Mesenchymal stem cell (in vitro differentiated cells and primary cell): ENCODE measurements around the gene HEYL.

ENCODE experiments used
- DNase-seq: peaks from one replicate; pipeline ENCODE4 v3.0.0-alpha.2; 2013
- H2AFZ ChIP-seq: one replicate; pipeline ENCODE4 v1.6.1; 2013; ENCODE audit warnings: low read depth, mild to moderate bottlenecking, control low read depth, inconsistent platforms, low read length, moderate library complexity
- H2AK5ac ChIP-seq: 2 replicates; pipeline ENCODE4 v1.6.1; 2013; ENCODE audit warnings: low read length, moderate library complexity, mild to moderate bottlenecking, inconsistent platforms; ENCODE audit not compliant: severe bottlenecking
- H2BK120ac ChIP-seq: one replicate; pipeline ENCODE4 v1.6.1; 2013; ENCODE audit warnings: low read depth, mild to moderate bottlenecking, inconsistent platforms, low read length, moderate library complexity
- H2BK12ac ChIP-seq, 2 experiments: one replicate each; pipeline ENCODE4 v1.6.1; 2013; ENCODE audit warnings: inconsistent platforms in 2 of 2, low read length in 2 of 2, mild to moderate bottlenecking in 2 of 2, moderate library complexity in 2 of 2, control low read depth in 1 of 2
- H2BK15ac ChIP-seq: one replicate; pipeline ENCODE4 v1.6.1; 2013; ENCODE audit warnings: mild to moderate bottlenecking, low read depth, inconsistent platforms; ENCODE audit not compliant: poor library complexity, severe bottlenecking
- H2BK5ac ChIP-seq: 2 replicates; pipeline ENCODE4 v1.6.1; 2013; ENCODE audit warnings: low read depth, mild to moderate bottlenecking, low read length, control low read depth, inconsistent platforms; ENCODE audit not compliant: poor library complexity, severe bottlenecking
- H3K14ac ChIP-seq, 2 experiments: one replicate each; pipeline ENCODE4 v1.6.1; 2013; ENCODE audit warnings: inconsistent platforms in 2 of 2, low read length in 2 of 2, control low read depth in 1 of 2, mild to moderate bottlenecking in 1 of 2, moderate library complexity in 1 of 2
- H3K18ac ChIP-seq, 2 experiments: one replicate each; pipeline ENCODE4 v1.6.1; 2013; ENCODE audit warnings: inconsistent platforms in 2 of 2, low read length in 2 of 2, control low read depth in 1 of 2, low read depth in 1 of 2, mild to moderate bottlenecking in 1 of 2
- H3K23ac ChIP-seq, 2 experiments: one replicate each; pipeline ENCODE4 v1.6.1; 2013; ENCODE audit warnings: inconsistent platforms in 2 of 2, low read length in 2 of 2, mild to moderate bottlenecking in 2 of 2, moderate library complexity in 2 of 2, control low read depth in 1 of 2
- H3K27ac ChIP-seq: 2 replicates; pipeline ENCODE4 v1.5.1; 2013; ENCODE audit warnings: mild to moderate bottlenecking, moderate library complexity, low read length, control low read depth, inconsistent platforms; ENCODE audit not compliant: poor library complexity, severe bottlenecking
- H3K27me3 ChIP-seq, 2 experiments: 2 replicates each; pipeline versions ENCODE4 v1.6.1 to v1.7.0; 2013; ENCODE audit warnings: low read length in 2 of 2, mild to moderate bottlenecking in 2 of 2, moderate library complexity in 2 of 2, control low read depth in 1 of 2, inconsistent platforms in 1 of 2; ENCODE audit not compliant: control insufficient read depth in 1 of 2, insufficient read depth in 1 of 2
- H3K36me3 ChIP-seq, 2 experiments: 2 replicates each; pipeline versions ENCODE4 v1.6.1 to v1.7.0; 2013; ENCODE audit warnings: low read length in 2 of 2, control low read depth in 1 of 2, inconsistent platforms in 1 of 2, low read depth in 1 of 2, mild to moderate bottlenecking in 1 of 2; ENCODE audit not compliant: insufficient read depth in 2 of 2, control insufficient read depth in 1 of 2
- H3K4ac ChIP-seq, 2 experiments: one replicate each; pipeline ENCODE4 v1.6.1; 2013; ENCODE audit warnings: inconsistent platforms in 2 of 2, low read length in 2 of 2, mild to moderate bottlenecking in 2 of 2, moderate library complexity in 2 of 2, control low read depth in 1 of 2, low read depth in 1 of 2
- H3K4me1 ChIP-seq: 2 replicates; pipeline ENCODE4 v1.6.1; 2013; ENCODE audit warnings: low read depth, low read length, control low read depth; ENCODE audit not compliant: control insufficient read depth, insufficient read depth
- H3K4me2 ChIP-seq: 2 replicates; pipeline ENCODE4 v1.6.1; 2013; ENCODE audit warnings: low read length, mild to moderate bottlenecking, inconsistent platforms; ENCODE audit not compliant: poor library complexity, severe bottlenecking
- H3K4me3 ChIP-seq, 2 experiments: 2 replicates each; pipeline versions ENCODE4 v1.5.1 to v1.7.0; 2013; ENCODE audit warnings: low read length in 2 of 2, mild to moderate bottlenecking in 2 of 2, control low read depth in 1 of 2, low read depth in 1 of 2; ENCODE audit not compliant: insufficient read depth in 1 of 2
- H3K79me1 ChIP-seq: replicated peaks from 2 replicates; pipeline ENCODE4 v1.6.1; 2013; ENCODE audit warnings: mild to moderate bottlenecking, control low read depth, low read length, inconsistent platforms; ENCODE audit not compliant: poor library complexity, severe bottlenecking
- H3K9ac ChIP-seq: 2 replicates; pipeline ENCODE4 v1.7.0; 2013; ENCODE audit warnings: mild to moderate bottlenecking, low read length, moderate library complexity
- H3K9me3 ChIP-seq: 2 replicates; pipeline ENCODE4 v1.7.0; 2013; ENCODE audit warnings: mild to moderate bottlenecking, low read length; ENCODE audit not compliant: control insufficient read depth
- H4K8ac ChIP-seq: one replicate; pipeline ENCODE4 v1.6.1; 2013; ENCODE audit warnings: inconsistent platforms, mild to moderate bottlenecking, low read length, moderate library complexity
- H4K91ac ChIP-seq: one replicate; pipeline ENCODE4 v1.6.1; 2013; ENCODE audit warnings: mild to moderate bottlenecking, low read length, inconsistent platforms
- WGBS: methylation state at CpG from one replicate; pipeline ENCODE4 v1.1.7; 2013; ENCODE audit warnings: mixed read lengths; 5-methylcytosine and 5-hydroxymethylcytosine counted together

Gene HEYL

GRCh38 chr1:39638965-39639304, 508 bp downstream of the HEYL start:
- Histone ChIP-seq H4K8ac (no peak overlapping the region), H3K14ac (no peak overlapping the region), H2BK120ac (no peak overlapping the region), H2AFZ (no peak overlapping the region), H3K9ac (no peak overlapping the region), H3K4ac (peak overlapping the region in 1 of 2 experiments; percentile 18), H3K36me3 (peaks cover 0 to 2% of the 10 kb centered on the region in 2 experiments), H2BK5ac (no peak overlapping the region), H4K91ac (no peak overlapping the region), H2BK12ac (no peak overlapping the region), H3K23ac (peak overlapping the region in 1 of 2 experiments; percentile 20), H3K4me1 (peaks cover 3% of the 10 kb centered on the region), H3K18ac (peak overlapping the region in 1 of 2 experiments; percentile 89), H2BK15ac (peak overlapping the region; percentile 36), H3K27ac (no peak overlapping the region), H3K4me2 (no peak overlapping the region), H3K27me3 (peaks cover 70 to 74% of the 10 kb centered on the region in 2 experiments), H2AK5ac (no peak overlapping the region), H3K4me3 (no peak overlapping the region), H3K9me3 (no peaks in the 10 kb centered on the region), H3K79me1 (no peaks in the 10 kb centered on the region)
- no peak for DNase-seq
- 72% methylated on average over 3 of the region's 3 CpGs for WGBS

GRCh38 chr1:39637361-39637760, 2.1 kb downstream of the HEYL start:
- Histone ChIP-seq H3K27me3 (peaks cover 79 to 82% of the 10 kb centered on the region in 2 experiments), H3K4me1 (peaks cover 8% of the 10 kb centered on the region), H3K9me3 (no peaks in the 10 kb centered on the region), H4K91ac (no peak overlapping the region), H3K9ac (no peak overlapping the region), H2BK5ac (no peak overlapping the region), H3K4ac (no peak overlapping the region), H2BK15ac (no peak overlapping the region), H3K27ac (no peak overlapping the region), H4K8ac (no peak overlapping the region), H3K14ac (no peak overlapping the region), H2BK120ac (no peak overlapping the region), H3K4me2 (no peak overlapping the region), H3K36me3 (peaks cover 0 to 2% of the 10 kb centered on the region in 2 experiments), H3K23ac (no peak overlapping the region), H2AFZ (no peak overlapping the region), H3K18ac (no peak overlapping the region), H3K4me3 (no peak overlapping the region), H2AK5ac (no peak overlapping the region), H2BK12ac (no peak overlapping the region), H3K79me1 (no peaks in the 10 kb centered on the region)
- DNase-seq: no peak
- 76% methylated on average over 4 of the region's 4 CpGs for whole genome bisulfite sequencing

DNA sequence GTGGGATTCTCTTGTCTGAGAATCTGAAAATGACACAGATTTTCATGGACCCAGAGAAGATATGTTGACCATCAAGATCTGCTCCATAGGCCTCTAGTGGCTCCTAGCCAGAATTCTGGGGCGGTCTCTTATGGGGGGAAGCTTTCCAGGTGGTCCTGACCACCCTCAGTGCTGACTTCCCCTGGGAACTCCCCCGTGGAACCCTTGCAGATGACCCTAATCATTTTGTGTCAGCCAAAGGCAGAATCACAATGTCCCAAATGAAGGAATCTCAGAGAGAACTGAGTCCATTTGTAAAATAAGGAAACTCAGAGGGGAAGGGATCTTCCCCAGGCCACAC, 3.6 kb downstream of the HEYL start:
- H3K23ac ChIP-seq: no peak overlapping the region
- WGBS: 90% methylated on average over 1 of the region's 2 CpGs
- H2BK15ac ChIP-seq: no peak overlapping the region

GRCh38 chr1:39635205-39635870, 4.1 kb downstream of the HEYL start:
- Histone ChIP-seq H4K91ac (no peak overlapping the region), H3K9me3 (no peaks in the 10 kb centered on the region), H2BK120ac (no peak overlapping the region), H3K9ac (no peak overlapping the region), H3K4me1 (peaks cover 8% of the 10 kb centered on the region), H3K23ac (no peak overlapping the region), H3K79me1 (no peaks in the 10 kb centered on the region), H3K4me3 (no peak overlapping the region), H3K4me2 (no peak overlapping the region), H3K27ac (no peak overlapping the region), H2BK12ac (no peak overlapping the region), H3K4ac (no peak overlapping the region), H3K18ac (no peak overlapping the region), H3K36me3 (peaks cover 0 to 2% of the 10 kb centered on the region in 2 experiments), H4K8ac (no peak overlapping the region), H2BK15ac (no peak overlapping the region), H3K27me3 (peaks cover 90 to 93% of the 10 kb centered on the region in 2 experiments), H2AFZ (no peak overlapping the region), H3K14ac (no peak overlapping the region), H2AK5ac (no peak overlapping the region), H2BK5ac (no peak overlapping the region)
- DNase-seq: no peak
- 74% methylated on average over 10 of the region's 12 CpGs for WGBS

More for the DNA sequence above, 3.6 kb downstream of the HEYL start:
- H2BK120ac ChIP-seq: no peak overlapping the region
- DNase-seq: no peak
- H3K4me3 ChIP-seq: no peak overlapping the region
- H2BK5ac ChIP-seq: no peak overlapping the region
- H3K9me3 ChIP-seq: no peaks in the 10 kb centered on the region
- H4K8ac ChIP-seq: no peak overlapping the region
- no peak overlapping the region for H2BK12ac ChIP-seq
- H3K36me3 ChIP-seq: peaks cover 0 to 2% of the 10 kb centered on the region in 2 experiments
- no peak overlapping the region for H3K9ac ChIP-seq
- no peak overlapping the region for H2AK5ac ChIP-seq
- H3K4me1 ChIP-seq: peaks cover 8% of the 10 kb centered on the region
- no peak overlapping the region for H2AFZ ChIP-seq
- H3K27ac ChIP-seq: no peak overlapping the region
- no peak overlapping the region for H3K14ac ChIP-seq
- no peaks in the 10 kb centered on the region for H3K79me1 ChIP-seq
- no peak overlapping the region for H4K91ac ChIP-seq
- no peak overlapping the region for H3K18ac ChIP-seq
- peaks cover 90 to 93% of the 10 kb centered on the region in 2 experiments for H3K27me3 ChIP-seq
- no peak overlapping the region for H3K4me2 ChIP-seq
- H3K4ac ChIP-seq: no peak overlapping the region
